Thoracic aorta (tissue), 2 donors: ENCODE data around the gene PTGES3. TPM values are rescaled to one million over a fixed set of nuclear protein-coding genes. Genes with fewer than 3 reads are reported as not detected.
"Not testable (repeated sequence)": the region's sequence is repeated elsewhere in the genome, so short reads cannot be mapped to it uniquely, and the experiment has no call there.

Experiments used
- ATAC-seq: fragments of 150-250 bp; one replicate; pipeline ENCODE4 v1.8.0; 2017; ENCODE audit warnings: low read depth; ENCODE audit not compliant: insufficient number of reproducible peaks, low FRiP score
- DNase-seq: peaks from one replicate; pipeline ENCODE4 v3.0.0-alpha.2; 2020; ENCODE audit warnings: low spot score
- H3K27ac ChIP-seq, 2 donors: fragments of 200-600 bp; sonication (generic); 1 replicate in 1 of 2; 2 replicates in 1 of 2; pipeline ENCODE4 v1.5.1; 2016; ENCODE audit warnings: mild to moderate bottlenecking in 2 of 2, moderate library complexity in 2 of 2
- H3K27me3 ChIP-seq: fragments of 200-600 bp; sonication (generic); replicated peaks from 2 replicates; pipeline ENCODE4 v1.6.0; 2016; ENCODE audit warnings: mild to moderate bottlenecking; ENCODE audit not compliant: insufficient read depth
- H3K36me3 ChIP-seq: fragments of 200-600 bp; sonication (generic); one replicate; pipeline ENCODE4 v1.5.1; 2016
- H3K4me1 ChIP-seq, 2 donors: fragments of 200-600 bp; sonication (generic); 1 replicate in 1 of 2; 2 replicates in 1 of 2; pipeline versions ENCODE4 v1.5.1 to v1.6.0; 2016; ENCODE audit warnings: low read depth in 2 of 2, mild to moderate bottlenecking in 1 of 2; ENCODE audit not compliant: control insufficient read depth in 1 of 2
- H3K4me3 ChIP-seq: fragments of 200-600 bp; sonication (generic); 2 replicates; pipeline ENCODE4 v1.5.1; 2016; ENCODE audit warnings: mild to moderate bottlenecking
- H3K9me3 ChIP-seq: fragments of 200-600 bp; sonication (generic); 2 replicates; pipeline ENCODE4 v1.5.1; 2016
- total RNA-seq, 2 donors: library from RNA; depleted of rRNA; stranded (reverse); fragments of >200 nt; gene quantifications; one replicate each; pipeline versions ENCODE4 v1.1.0 to v1.2.3, GENCODE V29; 2016
- TF ChIP-seq, protein P1 (sequence below): fragments of 200-600 bp; sonication (generic); IDR thresholded peaks from one replicate; pipeline ENCODE4 v1.5.1; 2019; ENCODE audit warnings: antibody characterized with exemption

Gene PTGES3
- total RNA-seq, 2 donors from 2014 or later, result 70.4 to 97.6 TPM

DNA sequence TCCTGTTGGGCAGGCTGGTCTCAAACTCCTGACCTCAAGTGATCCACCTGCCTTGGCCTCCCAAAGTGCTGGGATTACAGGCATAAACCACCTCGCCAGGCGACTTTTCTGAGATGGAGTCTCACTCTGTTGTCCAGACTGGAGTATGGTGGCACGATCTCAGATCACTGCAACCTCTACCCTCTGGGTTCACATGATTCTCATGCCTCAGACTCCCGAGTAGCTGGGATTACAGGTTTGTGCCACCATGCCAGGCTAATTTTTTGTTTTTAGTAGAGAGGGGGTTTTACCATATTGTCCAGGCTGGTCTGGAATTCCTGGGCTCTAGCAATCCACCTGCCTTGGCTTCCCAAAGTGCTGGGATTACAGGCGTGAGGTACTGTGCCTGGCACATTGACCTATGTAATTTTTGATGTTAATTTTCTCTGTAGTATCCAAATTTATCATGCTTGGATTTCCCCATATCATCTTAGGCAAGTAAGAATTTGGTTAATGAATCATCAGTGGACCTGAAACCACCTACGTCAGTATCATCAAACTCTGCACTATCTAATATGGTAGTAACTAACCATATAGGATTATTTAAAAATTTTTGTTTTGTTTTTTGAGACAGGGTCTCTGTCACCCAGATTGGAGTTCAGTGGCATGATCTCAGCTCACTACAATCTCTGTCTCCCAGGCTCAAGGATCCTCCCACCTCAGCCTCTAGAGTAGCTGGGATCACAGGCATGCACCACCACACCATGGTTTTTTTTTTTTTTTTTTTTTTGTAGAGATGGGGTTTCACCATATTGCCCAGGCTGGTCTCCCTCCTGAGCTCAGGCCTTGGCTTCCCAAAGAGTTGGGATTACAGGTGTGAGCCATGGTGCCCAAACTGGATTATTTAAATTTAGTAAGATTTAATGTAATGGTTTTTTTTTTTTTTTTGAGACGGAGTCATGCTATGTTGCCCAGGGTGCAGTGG is 30.4 kb downstream of the PTGES3 start:
- Histone ChIP-seq H3K4me1 (no peaks in the 10 kb centered on the region), H3K9me3 (peaks cover 3% of the 10 kb centered on the region), H3K4me3 (no peak overlapping the region), H3K27ac (no peak overlapping the region), H3K27me3 (no peaks in the 10 kb centered on the region), H3K36me3 (peaks cover 3% of the 10 kb centered on the region)
- ATAC-seq (no peak), DNase-seq (no peak)
- TF ChIP-seq, protein P1, sequence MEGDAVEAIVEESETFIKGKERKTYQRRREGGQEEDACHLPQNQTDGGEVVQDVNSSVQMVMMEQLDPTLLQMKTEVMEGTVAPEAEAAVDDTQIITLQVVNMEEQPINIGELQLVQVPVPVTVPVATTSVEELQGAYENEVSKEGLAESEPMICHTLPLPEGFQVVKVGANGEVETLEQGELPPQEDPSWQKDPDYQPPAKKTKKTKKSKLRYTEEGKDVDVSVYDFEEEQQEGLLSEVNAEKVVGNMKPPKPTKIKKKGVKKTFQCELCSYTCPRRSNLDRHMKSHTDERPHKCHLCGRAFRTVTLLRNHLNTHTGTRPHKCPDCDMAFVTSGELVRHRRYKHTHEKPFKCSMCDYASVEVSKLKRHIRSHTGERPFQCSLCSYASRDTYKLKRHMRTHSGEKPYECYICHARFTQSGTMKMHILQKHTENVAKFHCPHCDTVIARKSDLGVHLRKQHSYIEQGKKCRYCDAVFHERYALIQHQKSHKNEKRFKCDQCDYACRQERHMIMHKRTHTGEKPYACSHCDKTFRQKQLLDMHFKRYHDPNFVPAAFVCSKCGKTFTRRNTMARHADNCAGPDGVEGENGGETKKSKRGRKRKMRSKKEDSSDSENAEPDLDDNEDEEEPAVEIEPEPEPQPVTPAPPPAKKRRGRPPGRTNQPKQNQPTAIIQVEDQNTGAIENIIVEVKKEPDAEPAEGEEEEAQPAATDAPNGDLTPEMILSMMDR, result no peak

DNA sequence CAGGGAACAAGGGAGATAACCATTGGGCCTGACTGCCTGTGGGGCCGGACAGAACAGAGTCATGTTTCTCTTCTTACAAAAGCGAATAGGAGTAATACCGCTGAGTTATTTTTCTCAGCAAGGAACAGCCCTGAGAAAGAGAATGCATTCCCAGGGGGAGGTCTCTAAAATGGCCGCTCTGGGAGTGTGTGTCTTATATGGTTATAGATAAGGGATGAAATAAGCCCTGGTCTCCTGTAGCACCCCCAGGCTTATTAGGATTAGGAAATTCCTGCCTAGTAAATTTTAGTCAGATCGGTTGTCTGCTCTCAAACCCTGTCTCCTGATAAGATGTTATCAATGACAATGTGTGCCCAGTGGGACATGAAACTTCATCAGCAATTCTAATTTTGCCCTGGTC is 34.3 kb downstream of the PTGES3 start:
- H3K4me1 ChIP-seq, DNase-seq, H3K9me3 ChIP-seq, ATAC-seq, H3K36me3 ChIP-seq, H3K4me3 ChIP-seq, H3K27ac ChIP-seq, H3K27me3 ChIP-seq: not testable (repeated sequence)

DNA sequence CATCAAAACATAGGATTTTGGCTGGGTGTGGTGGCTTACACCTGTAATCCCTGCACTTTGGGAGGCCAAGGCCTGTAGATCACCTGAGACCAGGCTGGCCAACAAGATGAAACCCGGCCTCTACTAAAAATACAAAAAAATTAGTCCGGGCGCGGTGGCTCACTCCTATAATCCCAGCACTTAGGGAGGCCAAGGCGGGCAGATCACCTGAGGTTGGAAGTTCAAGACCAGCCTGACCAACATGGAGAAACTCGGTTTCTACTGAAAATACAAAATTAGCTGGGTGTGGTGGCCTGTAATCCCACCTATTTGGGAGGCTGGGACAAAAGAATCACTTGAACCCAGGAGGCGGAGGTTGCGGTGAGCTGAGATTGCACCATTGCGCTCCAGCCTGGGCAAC is 40.1 kb downstream of the PTGES3 start:
- H3K9me3 ChIP-seq, H3K27me3 ChIP-seq, ATAC-seq, DNase-seq, H3K4me3 ChIP-seq, H3K27ac ChIP-seq: not testable (repeated sequence)
- Histone ChIP-seq H3K36me3 (peaks cover 10% of the 10 kb centered on the region), H3K4me1 (peaks cover 8 to 23% of the 10 kb centered on the region in 2 donors)

DNA sequence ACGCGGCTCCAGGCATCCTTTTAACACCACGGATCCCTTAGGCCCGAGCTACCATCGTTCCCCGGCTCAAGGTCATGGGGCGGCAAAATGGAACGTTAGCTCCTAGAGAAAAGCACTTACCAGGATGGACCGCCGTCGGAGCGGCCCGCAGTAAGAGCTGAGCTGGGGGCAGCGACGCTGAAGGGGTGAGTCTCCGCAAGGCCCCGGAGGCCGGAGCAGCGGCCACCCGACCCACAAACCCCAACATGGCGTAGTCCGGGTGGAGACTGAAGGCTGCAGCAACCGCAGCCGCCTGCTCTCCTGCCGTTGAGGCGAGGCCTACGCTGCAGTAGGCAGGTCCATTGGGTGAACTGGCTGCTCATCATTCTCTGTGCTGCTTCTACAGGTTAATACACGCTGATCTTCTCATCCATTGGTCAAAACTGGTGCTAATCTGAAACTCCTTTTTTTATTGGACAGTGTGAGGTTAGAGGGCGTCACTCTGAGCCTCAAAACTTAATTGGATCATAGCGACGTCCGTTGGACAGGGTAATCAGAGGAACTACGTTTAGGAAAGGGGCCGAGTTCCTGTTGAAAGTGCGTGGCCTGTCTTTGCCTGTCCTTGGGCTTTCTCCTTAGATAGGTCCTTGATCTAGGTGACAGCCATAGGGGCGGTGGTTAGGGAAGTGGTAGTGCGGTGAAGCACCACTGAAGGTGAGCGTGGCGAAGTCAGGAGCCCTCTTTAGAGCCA is 42.2 kb downstream of the PTGES3 start, which contains the start of gene ATP5F1B:
Gene ATP5F1B, minus strand, starts transcription at position 268 of the 730 bp plus-strand sequence. Its CDS starts 21 bp downstream, at position 247.
- ATAC-seq (peak; percentile 100), DNase-seq (peak; percentile 92)
- peak within 1 kb of the TSS; percentile 91 to 96 for H3K27ac ChIP-seq
- H3K4me3 ChIP-seq, result peak within 1 kb of the TSS; percentile 92
- H3K9me3 ChIP-seq, result no peaks in the 10 kb centered on the region
- peaks cover 29% of the 10 kb centered on the region for H3K36me3 ChIP-seq
- peaks cover 8 to 23% of the 10 kb centered on the region in 2 donors for H3K4me1 ChIP-seq
- no peaks in the 10 kb centered on the region for H3K27me3 ChIP-seq
- TF ChIP-seq, protein P1, result no peak

DNA sequence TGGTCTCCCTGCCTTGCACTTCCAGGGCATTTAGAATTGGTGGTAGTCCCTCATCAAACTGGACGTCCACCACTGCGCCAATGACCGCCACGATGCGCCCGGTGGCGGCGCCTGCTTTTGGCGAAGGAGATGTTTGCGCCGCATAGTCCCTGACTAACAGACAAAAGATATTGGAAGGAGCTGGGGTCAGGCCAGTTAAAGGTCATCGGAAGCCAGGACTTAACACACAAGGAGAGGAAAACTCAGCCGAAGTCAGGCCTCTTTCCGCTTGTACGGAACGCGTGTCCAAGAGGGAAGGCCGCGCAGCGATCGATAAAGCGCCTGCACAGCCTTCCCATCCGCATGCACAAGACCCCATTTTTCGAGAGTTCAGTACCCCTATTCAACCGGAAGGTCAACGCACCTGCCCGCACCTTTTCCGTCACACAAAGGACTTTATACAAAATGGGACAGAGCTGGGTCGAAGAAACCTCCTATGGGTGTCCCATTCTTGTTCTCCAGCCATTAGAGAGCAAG is 42.8 kb downstream of the PTGES3 start:
- TF ChIP-seq, protein P1, result no peak
- ATAC-seq, result no peak
- peaks cover 8 to 23% of the 10 kb centered on the region in 2 donors for H3K4me1 ChIP-seq

DNA sequence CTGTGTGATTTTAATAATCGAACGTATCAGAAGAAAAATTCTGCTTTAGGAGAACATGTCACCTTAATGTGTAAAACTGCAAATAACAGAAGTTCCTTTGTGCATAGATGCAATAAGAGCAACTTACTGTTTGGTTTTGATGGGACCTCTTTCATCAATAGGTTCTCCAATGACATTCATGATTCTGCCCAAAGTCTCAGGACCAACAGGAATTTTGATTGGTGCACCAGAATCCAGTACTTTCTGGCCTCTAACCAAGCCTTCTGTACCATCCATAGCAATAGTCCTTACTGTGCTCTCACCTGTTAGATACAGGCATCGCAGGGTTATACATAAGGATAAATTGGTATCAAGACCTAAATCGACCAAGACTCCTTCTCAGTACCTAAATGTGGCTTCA is 43.4 kb downstream of the PTGES3 start:
- Histone ChIP-seq H3K27ac (peak overlapping the region in 1 of 2 donors; percentile 91), H3K27me3 (no peaks in the 10 kb centered on the region), H3K9me3 (no peaks in the 10 kb centered on the region), H3K36me3 (peaks cover 40% of the 10 kb centered on the region), H3K4me1 (peaks cover 8 to 23% of the 10 kb centered on the region in 2 donors), H3K4me3 (peak overlapping the region; percentile 92)
- TF ChIP-seq, protein P1, result no peak
- no peak for ATAC-seq
- no peak for DNase-seq

More for the DNA sequence above, 42.8 kb downstream of the PTGES3 start:
- no peaks in the 10 kb centered on the region for H3K27me3 ChIP-seq
- peak overlapping the region; percentile 92 for H3K4me3 ChIP-seq
- H3K9me3 ChIP-seq, result no peaks in the 10 kb centered on the region
- no peak for DNase-seq
- H3K36me3 ChIP-seq, result peaks cover 34% of the 10 kb centered on the region
- H3K27ac ChIP-seq, result peak overlapping the region; percentile 91 to 92
